AG04450 (cell line): Measurements from ENCODE around the gene LRP2BP. TPM values are rescaled to one million over a fixed set of nuclear protein-coding genes. Genes with fewer than 3 reads are reported as not detected.
A peak's percentile ranks its signal among the peaks of the same experiment; 100 is the strongest.

Experiments used
- CTCF ChIA-PET: fragments of 300-600, 350-600 bp; formaldehyde crosslinking; extraction: SDS; loops from one replicate; lab custom pipeline; 2022; ENCODE audit warnings: antibody characterized with exemption, inconsistent platforms; lab: Charles Lee
- POLR2A ChIA-PET: fragments of 350-600 bp; formaldehyde crosslinking; extraction: SDS; loops from one replicate; lab custom pipeline; 2021; ENCODE audit warnings: antibody characterized with exemption, inconsistent platforms; lab: Yijun Ruan, JAX
- DNase-seq: peaks from one replicate; pipeline ENCODE4 v3.0.0-alpha.2; 2011; ENCODE audit warnings: low read depth, low spot score
- H3K27ac ChIP-seq: one replicate; pipeline ENCODE4 v1.5.1; 2012; ENCODE audit warnings: low read depth, low read length, control low read depth
- H3K27me3 ChIP-seq: one replicate; pipeline ENCODE4 v1.6.0; 2012; ENCODE audit warnings: low read length; ENCODE audit not compliant: control insufficient read depth, insufficient read depth
- H3K4me3 ChIP-seq: 2 replicates; pipeline ENCODE4 v1.5.1; 2011; ENCODE audit warnings: mild to moderate bottlenecking, low read depth, low read length, control low read depth
- H3K9me3 ChIP-seq: 2 replicates; pipeline ENCODE4 v1.5.1; 2012; ENCODE audit warnings: low read length; ENCODE audit not compliant: control insufficient read depth, insufficient read depth
- polyA plus RNA-seq: library from polyadenylated mRNA; depleted of rRNA; stranded (reverse); fragments of >200 nt; gene quantifications from 2 replicates; pipeline ENCODE4 v1.2.3, GENCODE V29; 2011
- TF ChIP-seq, protein P1 (sequence below): IDR thresholded peaks from 2 replicates; pipeline ENCODE4 v1.5.1; 2011; ENCODE audit warnings: low read depth, low read length, control low read depth, inconsistent platforms

LRP2BP gene
- polyA plus RNA-seq, 1 experiment, result 0.05 TPM

DNA sequence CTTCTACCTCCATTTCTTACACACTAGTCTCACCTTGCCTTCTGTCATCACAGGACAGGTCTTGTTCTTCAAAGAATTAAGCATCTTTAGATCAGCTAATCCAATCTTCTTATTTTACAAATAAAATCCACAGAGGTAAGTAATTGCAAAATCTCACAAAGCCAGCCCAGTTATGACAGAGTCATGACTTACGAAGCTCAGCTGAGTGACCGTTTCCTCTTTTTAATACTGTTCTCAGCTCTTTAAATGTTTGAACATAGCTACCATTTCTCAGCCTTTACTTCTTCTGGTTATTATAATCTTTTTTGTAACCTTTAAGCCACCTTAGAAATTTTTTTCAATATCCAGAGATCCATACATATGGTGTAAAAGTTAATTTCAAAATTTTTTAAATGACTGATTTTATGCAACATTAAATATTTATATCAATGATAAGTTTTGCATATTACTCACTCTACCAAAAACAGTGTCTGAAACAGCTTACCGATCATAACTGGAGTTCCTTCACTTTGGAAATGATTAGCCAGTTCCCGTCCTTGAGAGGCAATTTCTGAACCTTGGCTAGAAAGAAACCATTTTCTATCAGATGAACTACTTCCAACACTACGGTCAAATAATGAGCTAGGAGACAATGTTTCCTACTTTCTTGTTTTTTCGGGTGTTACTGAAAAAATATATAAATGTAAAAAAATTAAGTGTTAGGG, 9.7 kb upstream of the LRP2BP start:
- CTCF ChIA-PET, result no interaction called here
- TF ChIP-seq, protein P1, sequence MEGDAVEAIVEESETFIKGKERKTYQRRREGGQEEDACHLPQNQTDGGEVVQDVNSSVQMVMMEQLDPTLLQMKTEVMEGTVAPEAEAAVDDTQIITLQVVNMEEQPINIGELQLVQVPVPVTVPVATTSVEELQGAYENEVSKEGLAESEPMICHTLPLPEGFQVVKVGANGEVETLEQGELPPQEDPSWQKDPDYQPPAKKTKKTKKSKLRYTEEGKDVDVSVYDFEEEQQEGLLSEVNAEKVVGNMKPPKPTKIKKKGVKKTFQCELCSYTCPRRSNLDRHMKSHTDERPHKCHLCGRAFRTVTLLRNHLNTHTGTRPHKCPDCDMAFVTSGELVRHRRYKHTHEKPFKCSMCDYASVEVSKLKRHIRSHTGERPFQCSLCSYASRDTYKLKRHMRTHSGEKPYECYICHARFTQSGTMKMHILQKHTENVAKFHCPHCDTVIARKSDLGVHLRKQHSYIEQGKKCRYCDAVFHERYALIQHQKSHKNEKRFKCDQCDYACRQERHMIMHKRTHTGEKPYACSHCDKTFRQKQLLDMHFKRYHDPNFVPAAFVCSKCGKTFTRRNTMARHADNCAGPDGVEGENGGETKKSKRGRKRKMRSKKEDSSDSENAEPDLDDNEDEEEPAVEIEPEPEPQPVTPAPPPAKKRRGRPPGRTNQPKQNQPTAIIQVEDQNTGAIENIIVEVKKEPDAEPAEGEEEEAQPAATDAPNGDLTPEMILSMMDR, result no peak
- no peak overlapping the region for H3K4me3 ChIP-seq
- no peak for DNase-seq
- POLR2A ChIA-PET, result no interaction called here
- H3K9me3 ChIP-seq, result no peaks in the 10 kb centered on the region
- no peak overlapping the region for H3K27ac ChIP-seq
- no peaks in the 10 kb centered on the region for H3K27me3 ChIP-seq

DNA sequence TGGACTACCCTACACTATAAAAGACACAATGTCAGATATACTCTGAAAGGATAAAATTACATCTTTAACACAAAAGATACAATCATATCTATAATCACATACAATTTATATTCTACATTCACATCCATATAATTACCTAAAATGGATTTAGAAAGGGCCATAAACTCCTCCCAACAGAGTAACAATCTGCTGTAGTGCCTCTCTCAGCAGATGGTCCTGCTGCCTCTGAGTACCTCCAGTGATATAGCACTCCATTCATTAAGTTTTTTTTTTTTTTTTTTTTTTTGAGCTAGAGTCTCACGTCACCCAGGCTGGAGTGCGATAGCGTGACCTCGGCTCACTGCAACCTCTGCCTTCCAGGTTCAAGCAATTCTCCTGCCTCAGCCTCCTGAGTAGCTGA, 8.3 kb upstream of the LRP2BP start:
- Histone ChIP-seq H3K4me3 (no peak overlapping the region), H3K27me3 (no peaks in the 10 kb centered on the region), H3K9me3 (no peaks in the 10 kb centered on the region), H3K27ac (no peak overlapping the region)
- ChIA-PET POLR2A (interaction anchor here (0.7 kb wide), 1 partner anchor 194 kb away, joined by 4 read pairs; no protein-coding TSS in a partner anchor), CTCF (interaction anchor here (0.6 kb wide), 1 partner anchor 13 kb away, joined by 3 read pairs; no protein-coding TSS in a partner anchor)
- TF ChIP-seq, protein P1, result no peak
- DNase-seq, result no peak

DNA sequence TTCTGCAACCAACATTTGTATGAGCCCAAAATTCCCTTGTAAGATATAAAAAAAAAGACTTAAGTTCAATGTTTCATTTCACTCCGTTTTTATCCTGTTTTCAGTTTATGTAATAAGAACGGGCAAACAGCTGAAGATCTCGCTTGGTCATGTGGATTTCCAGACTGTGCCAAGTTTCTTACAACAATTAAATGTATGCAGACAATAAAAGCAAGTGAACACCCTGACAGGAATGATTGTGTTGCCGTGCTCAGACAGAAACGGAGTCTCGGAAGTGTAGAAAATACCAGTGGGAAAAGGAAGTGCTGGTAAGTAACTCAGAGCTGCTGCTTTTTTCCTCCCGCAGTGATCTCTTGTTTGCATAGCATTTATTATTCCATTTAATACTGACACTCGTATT, 3.7 kb upstream of the LRP2BP start:
- TF ChIP-seq, protein P1, result no peak

DNA sequence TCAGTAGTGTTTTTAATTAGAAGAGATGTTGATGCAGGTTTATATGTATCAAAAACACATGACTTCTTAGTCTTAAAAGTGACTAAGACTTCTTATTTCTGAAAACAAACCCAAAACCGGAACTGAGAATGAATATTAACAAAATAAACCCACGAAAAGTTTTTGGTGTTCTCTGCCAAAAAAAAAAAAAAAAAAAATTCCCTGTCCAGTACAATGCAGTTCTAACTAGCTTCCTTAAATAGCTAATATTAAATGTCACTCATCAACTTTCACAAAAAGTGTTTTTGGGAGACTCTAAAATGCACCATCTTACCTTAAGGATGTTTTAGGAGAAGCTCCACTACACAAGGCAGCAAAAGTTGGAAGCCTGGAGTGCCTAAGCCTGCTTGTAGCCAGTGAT, 2.9 kb upstream of the LRP2BP start:
- ChIA-PET CTCF (interaction anchor here (1.0 to 1.5 kb wide), 2 partner anchors 215 to 243 kb away, joined by 3 read pairs; no protein-coding TSS in a partner anchor), POLR2A (no interaction called here)
- TF ChIP-seq, protein P1, result no peak
- no peak overlapping the region for H3K4me3 ChIP-seq
- DNase-seq, result no peak
- H3K9me3 ChIP-seq, result no peaks in the 10 kb centered on the region
- no peaks in the 10 kb centered on the region for H3K27me3 ChIP-seq
- H3K27ac ChIP-seq, result no peak overlapping the region

More for the DNA sequence above, 3.7 kb upstream of the LRP2BP start:
- CTCF ChIA-PET, result no interaction called here
- Histone ChIP-seq H3K9me3 (no peaks in the 10 kb centered on the region), H3K4me3 (no peak overlapping the region), H3K27me3 (no peaks in the 10 kb centered on the region), H3K27ac (no peak overlapping the region)
- POLR2A ChIA-PET, result no interaction called here
- no peak for DNase-seq

DNA sequence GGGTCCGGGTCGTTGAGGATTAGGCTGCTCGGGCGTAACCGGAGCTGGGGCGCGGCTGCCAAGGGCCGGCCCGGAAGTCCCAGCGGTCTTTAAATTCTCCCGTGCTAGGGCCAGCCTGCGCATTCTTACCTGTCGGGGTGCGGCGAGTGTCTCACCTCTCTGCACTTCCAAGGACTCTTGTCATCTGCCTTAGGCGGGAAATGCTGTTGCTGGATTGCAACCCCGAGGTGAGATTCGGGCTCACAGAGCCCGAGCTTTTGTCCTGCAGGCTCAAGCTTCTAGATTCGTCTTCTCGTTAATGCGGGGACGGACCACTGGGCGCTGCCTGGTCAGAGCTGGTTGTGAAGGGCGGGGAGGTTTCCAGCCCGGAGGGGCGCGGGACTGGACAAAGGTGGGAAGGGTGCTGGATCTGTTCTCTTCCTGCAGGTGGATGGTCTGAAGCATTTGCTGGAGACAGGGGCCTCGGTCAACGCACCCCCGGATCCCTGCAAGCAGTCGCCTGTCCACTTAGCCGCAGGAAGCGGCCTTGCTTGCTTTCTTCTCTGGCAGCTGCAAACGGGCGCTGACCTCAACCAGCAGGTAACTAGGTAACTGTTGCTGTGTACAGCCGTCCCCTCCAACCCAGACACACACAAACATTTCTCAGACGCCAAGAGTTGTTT, 1.1 kb upstream of the LRP2BP start, which contains the start of gene ANKRD37:
ANKRD37 (plus strand) TSS at position 118 of the 662 bp plus-strand sequence; CDS start at position 201, 83 bp downstream.
- Histone ChIP-seq H3K27me3 (no peaks in the 10 kb centered on the region), H3K9me3 (no peaks in the 10 kb centered on the region), H3K4me3 (peak within 1 kb of the TSS; percentile 73), H3K27ac (peak within 1 kb of the TSS; percentile 93)
- ChIA-PET CTCF (interaction anchor here (1.5 to 2.2 kb wide), 2 partner anchors 201 to 213 kb away, joined by 3 to 8 read pairs; no protein-coding TSS in a partner anchor), POLR2A (interaction anchor here (1.0 to 3.0 kb wide), 2 partner anchors 29 to 143 kb away, joined by 3 to 15 read pairs; partner anchors contain the start of gene UFSP2)
- DNase-seq, result no peak
- TF ChIP-seq, protein P1, result no peak
